ENCODE data around the gene CTXND2.

DNA sequence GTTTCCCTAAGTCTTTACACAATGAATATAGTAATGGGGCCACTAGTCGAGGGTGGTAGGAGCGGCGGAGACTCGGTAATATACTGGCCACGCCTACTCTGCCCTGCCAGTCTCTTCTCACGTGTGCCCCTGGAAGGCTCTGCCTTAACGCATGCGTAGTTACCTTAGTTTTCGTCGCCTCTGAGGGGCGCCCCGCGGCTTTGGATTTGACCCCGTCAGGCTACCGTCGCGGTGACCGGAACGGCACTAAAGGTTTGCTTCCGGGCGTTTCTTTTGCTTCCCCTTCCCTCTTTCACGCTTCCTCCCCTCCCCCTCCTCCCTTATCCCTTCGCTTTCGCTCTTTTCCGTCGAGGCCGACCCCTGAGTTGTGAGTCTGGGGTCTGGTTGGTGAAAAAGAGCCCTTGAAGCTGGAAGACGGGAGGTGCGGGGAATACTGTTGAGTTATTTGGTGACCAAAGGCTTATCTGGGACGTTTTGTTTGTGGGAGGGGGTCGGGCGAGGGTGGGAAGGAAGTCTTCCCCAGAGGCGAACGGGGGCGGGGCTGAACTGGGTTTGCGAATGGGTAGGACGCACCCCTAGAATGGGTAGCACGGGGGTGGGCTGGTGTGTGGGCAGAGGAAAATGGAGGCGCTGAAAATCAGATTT, 39.3 kb downstream of the CTXND2 start, which contains the start of gene SETDB1:
- TF ChIP-seq FOXM1 (IDR thresholded peaks at IDR 0.05; ENCODE audit: borderline replicate concordance, low read depth) (no peak), NFIC (IDR thresholded peaks at IDR 0.05) (no peak), EP300 (IDR thresholded peaks at IDR 0.05; ENCODE audit: borderline replicate concordance) (no peak), TEAD4 (IDR thresholded peaks at IDR 0.05) (no peak), YY1 (IDR thresholded peaks at IDR 0.05; ENCODE audit: low read depth) (no peak), TAF1 (IDR thresholded peaks at IDR 0.05; ENCODE audit: low read depth) (peak; percentile 74), EGR1 (IDR thresholded peaks at IDR 0.05) (0 out of 2 replicates have a peak, but pooled peaks have one; percentile 5), CEBPB (IDR thresholded peaks at IDR 0.05) (no peak), TCF12 (IDR thresholded peaks at IDR 0.05; ENCODE audit: low read depth) (peak; percentile 81), ZBTB7A (IDR thresholded peaks at IDR 0.05; ENCODE audit: low read depth) (no peak; the same call in 1 of the 2 replicates), RAD21 (IDR thresholded peaks at IDR 0.05; ENCODE audit: low read depth) (no peak)
- TF ChIP-seq, protein P1, sequence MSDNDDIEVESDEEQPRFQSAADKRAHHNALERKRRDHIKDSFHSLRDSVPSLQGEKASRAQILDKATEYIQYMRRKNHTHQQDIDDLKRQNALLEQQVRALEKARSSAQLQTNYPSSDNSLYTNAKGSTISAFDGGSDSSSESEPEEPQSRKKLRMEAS (IDR thresholded peaks at IDR 0.05): peak; percentile 82
- TF ChIP-seq, protein P2, sequence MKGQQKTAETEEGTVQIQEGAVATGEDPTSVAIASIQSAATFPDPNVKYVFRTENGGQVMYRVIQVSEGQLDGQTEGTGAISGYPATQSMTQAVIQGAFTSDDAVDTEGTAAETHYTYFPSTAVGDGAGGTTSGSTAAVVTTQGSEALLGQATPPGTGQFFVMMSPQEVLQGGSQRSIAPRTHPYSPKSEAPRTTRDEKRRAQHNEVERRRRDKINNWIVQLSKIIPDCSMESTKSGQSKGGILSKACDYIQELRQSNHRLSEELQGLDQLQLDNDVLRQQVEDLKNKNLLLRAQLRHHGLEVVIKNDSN (IDR thresholded peaks at IDR 0.05): peak; percentile 84
- TF ChIP-seq, protein P3, sequence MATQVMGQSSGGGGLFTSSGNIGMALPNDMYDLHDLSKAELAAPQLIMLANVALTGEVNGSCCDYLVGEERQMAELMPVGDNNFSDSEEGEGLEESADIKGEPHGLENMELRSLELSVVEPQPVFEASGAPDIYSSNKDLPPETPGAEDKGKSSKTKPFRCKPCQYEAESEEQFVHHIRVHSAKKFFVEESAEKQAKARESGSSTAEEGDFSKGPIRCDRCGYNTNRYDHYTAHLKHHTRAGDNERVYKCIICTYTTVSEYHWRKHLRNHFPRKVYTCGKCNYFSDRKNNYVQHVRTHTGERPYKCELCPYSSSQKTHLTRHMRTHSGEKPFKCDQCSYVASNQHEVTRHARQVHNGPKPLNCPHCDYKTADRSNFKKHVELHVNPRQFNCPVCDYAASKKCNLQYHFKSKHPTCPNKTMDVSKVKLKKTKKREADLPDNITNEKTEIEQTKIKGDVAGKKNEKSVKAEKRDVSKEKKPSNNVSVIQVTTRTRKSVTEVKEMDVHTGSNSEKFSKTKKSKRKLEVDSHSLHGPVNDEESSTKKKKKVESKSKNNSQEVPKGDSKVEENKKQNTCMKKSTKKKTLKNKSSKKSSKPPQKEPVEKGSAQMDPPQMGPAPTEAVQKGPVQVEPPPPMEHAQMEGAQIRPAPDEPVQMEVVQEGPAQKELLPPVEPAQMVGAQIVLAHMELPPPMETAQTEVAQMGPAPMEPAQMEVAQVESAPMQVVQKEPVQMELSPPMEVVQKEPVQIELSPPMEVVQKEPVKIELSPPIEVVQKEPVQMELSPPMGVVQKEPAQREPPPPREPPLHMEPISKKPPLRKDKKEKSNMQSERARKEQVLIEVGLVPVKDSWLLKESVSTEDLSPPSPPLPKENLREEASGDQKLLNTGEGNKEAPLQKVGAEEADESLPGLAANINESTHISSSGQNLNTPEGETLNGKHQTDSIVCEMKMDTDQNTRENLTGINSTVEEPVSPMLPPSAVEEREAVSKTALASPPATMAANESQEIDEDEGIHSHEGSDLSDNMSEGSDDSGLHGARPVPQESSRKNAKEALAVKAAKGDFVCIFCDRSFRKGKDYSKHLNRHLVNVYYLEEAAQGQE (IDR thresholded peaks at IDR 0.05; ENCODE audit: low read depth): no peak

Data from Ishikawa (cell line).